HG03432 (cell line): Measurements from ENCODE around the gene FGF9.

Source experiments
- ATAC-seq: cut with Tn5 transposase; IDR thresholded peaks from one replicate; pipeline ENCODE4 v1.9.1; 2021; ENCODE audit warnings: mild to moderate bottlenecking, moderate library complexity; ENCODE audit not compliant: unreplicated experiment

Gene FGF9

GRCh38 chr13:21670883-21671619 is at the start of gene FGF9:
Gene FGF9, plus strand, starts transcription at chr13:21671073. Its CDS starts 840 bp downstream, at chr13:21671913.
- ATAC-seq: peak; percentile 79

- no peak for ATAC-seq
Measured at GRCh38 chr13:21625366-21625765, 45.5 kb upstream of the FGF9 start.

GRCh38 chr13:21632196-21632595 is 38.7 kb upstream of the FGF9 start:
- no peak for ATAC-seq

GRCh38 chr13:21636656-21637055 is 34.2 kb upstream of the FGF9 start:
- no peak for ATAC-seq

GRCh38 chr13:21637296-21637695 is 33.6 kb upstream of the FGF9 start:
- no peak for ATAC-seq

- ATAC-seq: peak; percentile 64
Measured at GRCh38 chr13:21638319-21639282, 32.3 kb upstream of the FGF9 start.

GRCh38 chr13:21639561-21639960 is 31.3 kb upstream of the FGF9 start:
- ATAC-seq: no peak

- peak; percentile 41 for ATAC-seq
Measured at GRCh38 chr13:21641629-21642028, 29.2 kb upstream of the FGF9 start.

GRCh38 chr13:21657538-21657937 is 13.3 kb upstream of the FGF9 start:
- no peak for ATAC-seq

- ATAC-seq: no peak
Measured at GRCh38 chr13:21659087-21659486, 11.8 kb upstream of the FGF9 start.

- no peak for ATAC-seq
Measured at GRCh38 chr13:21661097-21661909, 9.6 kb upstream of the FGF9 start.

- no peak for ATAC-seq
Measured at GRCh38 chr13:21663197-21663596, 7.7 kb upstream of the FGF9 start.

- ATAC-seq: no peak
Measured at GRCh38 chr13:21668732-21669275, 2.1 kb upstream of the FGF9 start.

GRCh38 chr13:21670006-21670882 is 629 bp upstream of the FGF9 start:
- ATAC-seq: peak; percentile 35

- no peak for ATAC-seq
Measured at GRCh38 chr13:21671620-21672286, 880 bp downstream of the FGF9 start.

GRCh38 chr13:21672287-21672680 is 1.4 kb downstream of the FGF9 start:
- ATAC-seq: no peak

GRCh38 chr13:21672796-21673538 is 2.1 kb downstream of the FGF9 start:
- no peak for ATAC-seq

GRCh38 chr13:21673539-21673788 is 2.6 kb downstream of the FGF9 start:
- ATAC-seq: peak; percentile 22
